HG03378 (cell line): Measurements from ENCODE around the gene PIP5K1A.
A peak's percentile ranks its signal among the peaks of the same experiment; 100 is the strongest.
"Not testable (repeated sequence)": the region's sequence is repeated elsewhere in the genome, so short reads cannot be mapped to it uniquely, and the experiment has no call there.

Source experiments
- ATAC-seq: cut with Tn5 transposase; IDR thresholded peaks from one replicate; pipeline ENCODE4 v1.9.1; 2021; ENCODE audit warnings: mild to moderate bottlenecking, moderate library complexity; ENCODE audit not compliant: unreplicated experiment

PIP5K1A gene

GRCh38 chr1:151246786-151247185 lies 48.4 kb downstream of the PIP5K1A start:
- ATAC-seq, result no peak

GRCh38 chr1:151251656-151252470 lies 53.5 kb downstream of the PIP5K1A start:
- ATAC-seq, result no peak

DNA sequence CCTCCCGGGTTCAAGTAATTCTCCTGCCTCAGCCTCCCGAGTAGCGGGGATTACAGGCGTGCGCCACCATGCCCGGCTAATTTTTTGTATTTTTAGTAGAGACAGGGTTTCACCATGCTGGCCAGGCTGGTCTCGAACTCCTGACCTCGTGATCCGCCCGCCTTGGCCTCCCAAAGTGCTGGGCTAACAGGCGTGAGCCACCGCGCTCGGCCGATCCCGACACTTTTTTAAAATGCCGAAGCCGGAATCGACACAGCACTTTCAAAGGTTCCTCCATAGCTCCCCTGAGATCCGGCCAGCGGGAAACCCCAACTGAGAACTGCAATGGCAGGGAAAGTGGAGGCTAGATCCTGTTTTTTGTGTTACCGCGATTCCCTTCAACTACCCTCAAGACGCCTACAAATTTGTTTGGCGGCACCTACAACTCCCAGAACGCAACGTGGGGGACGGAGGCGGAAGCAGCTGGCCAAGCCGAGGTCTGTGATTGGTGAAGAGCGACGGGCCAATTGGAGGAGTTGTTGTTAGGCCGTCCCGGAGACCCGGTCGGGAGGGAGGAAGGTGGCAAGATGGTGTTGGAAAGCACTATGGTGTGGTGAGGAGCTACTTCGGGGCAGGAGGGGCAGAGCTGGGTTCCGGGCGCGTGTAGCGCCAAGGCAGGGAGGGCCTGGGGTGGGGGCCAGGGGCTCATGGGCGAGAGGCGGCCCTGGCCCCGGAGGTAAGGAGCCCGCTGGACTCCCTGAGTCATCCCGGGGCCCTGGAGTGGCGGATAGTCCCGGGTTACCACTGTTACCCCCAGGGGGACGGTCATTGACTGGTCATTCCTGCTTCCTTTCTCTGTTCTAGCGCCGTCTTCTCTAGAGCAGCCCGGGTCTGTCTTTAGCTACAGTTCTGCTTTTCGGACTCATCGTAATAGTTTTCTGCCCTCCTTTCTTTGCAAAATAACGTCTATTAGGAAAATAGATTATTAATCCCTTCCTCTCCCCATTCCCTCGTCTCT lies 56.2 kb downstream of the PIP5K1A start, which contains the start of gene PSMD4:
TSS of gene PSMD4 (plus strand) at position 518 of the 997 bp plus-strand sequence. CDS start at position 567, 49 bp downstream.
- ATAC-seq, result peak; percentile 82

DNA sequence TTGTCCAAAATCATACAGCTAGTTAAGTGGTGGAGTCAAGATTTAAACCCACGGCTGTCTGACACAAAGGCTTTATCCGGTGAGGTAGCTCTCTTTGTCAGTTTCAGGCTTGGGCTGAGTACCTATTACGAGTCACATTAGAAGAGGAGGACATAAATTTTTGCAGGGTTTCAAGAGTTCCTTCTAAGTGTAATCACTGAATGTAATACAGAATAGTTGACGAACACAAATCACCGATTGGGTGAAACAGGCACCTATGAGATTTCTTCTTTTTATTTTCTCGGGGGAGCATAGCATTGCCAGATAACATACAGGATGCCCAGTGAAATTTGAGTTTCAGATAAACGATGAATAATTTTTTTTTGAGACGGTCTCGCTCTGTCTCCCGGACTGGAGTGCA lies 57.0 kb downstream of the PIP5K1A start:
- no peak for ATAC-seq

GRCh38 chr1:151259351-151259750 lies 61.0 kb downstream of the PIP5K1A start:
- no peak for ATAC-seq

DNA sequence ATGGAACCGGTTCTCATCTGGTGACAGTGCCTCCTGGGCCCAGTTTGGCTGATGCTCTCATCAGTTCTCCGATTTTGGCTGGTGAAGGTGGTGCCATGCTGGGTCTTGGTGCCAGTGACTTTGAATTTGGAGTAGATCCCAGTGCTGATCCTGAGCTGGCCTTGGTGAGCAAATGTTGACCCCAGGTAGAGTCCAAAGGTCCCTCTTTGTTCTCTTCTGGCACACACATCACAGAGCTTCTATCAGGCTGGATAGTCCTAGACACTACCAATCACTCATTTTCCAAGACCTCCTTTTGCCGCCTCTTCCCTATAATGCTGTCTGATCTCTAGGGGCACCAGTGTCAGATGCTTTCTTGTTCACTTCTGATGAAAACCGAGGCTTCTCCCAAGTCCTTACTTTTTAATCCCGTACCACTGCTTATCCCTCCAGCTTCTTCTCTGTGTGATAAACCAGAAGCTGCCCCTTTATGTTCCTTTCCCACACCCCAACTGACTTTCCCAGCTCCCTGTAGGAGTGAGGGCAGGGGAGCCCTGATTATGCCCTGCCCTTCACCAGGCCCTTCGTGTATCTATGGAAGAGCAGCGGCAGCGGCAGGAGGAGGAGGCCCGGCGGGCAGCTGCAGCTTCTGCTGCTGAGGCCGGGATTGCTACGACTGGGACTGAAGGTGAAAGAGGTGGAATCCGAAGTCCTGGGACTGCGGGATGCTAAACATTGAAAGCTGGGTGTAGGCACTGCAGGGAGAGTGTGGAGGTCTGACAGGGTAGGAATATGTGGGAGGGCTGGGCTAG lies 67.3 kb downstream of the PIP5K1A start:
- ATAC-seq, result no peak

GRCh38 chr1:151266315-151266714 lies 68.0 kb downstream of the PIP5K1A start:
- ATAC-seq, result no peak

DNA sequence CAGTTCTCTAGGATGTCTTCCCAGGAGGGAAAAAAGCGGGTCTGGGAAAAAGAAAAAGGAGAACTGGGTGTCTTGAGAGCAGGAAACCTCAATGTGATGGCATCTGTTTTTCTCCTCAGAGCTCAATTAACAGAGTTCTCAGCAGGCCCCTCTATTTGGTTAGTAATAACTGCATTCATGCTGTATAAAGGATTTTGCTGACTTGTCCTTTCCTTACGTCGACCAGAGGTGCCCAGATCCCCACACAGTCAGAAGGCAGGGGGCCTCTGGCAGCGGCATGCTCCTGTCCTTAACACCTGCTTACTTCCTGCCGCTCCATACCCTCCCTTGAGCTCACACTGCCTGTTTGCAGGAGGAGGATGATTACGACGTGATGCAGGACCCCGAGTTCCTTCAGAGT lies 68.5 kb downstream of the PIP5K1A start:
- ATAC-seq, result no peak

DNA sequence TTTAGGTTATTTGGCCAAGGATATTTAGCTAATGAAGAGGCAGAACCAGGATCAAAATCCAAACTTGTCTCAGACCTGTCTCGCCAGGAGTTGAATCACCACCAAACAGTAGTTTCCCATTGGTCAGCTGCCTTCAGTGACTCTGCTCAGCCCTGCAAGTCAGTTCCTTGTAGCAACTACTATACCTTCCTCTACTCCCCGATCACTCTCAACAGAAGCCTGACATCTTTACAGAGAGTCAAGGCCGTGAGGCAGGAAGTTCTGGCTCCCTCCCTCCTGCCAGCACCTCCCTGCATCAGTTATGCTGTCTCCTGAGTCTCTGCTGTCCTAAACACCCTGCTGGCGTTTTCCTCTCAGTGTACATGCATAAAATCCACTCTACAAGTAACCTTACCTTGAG lies 69.4 kb downstream of the PIP5K1A start:
- ATAC-seq, result no peak

DNA sequence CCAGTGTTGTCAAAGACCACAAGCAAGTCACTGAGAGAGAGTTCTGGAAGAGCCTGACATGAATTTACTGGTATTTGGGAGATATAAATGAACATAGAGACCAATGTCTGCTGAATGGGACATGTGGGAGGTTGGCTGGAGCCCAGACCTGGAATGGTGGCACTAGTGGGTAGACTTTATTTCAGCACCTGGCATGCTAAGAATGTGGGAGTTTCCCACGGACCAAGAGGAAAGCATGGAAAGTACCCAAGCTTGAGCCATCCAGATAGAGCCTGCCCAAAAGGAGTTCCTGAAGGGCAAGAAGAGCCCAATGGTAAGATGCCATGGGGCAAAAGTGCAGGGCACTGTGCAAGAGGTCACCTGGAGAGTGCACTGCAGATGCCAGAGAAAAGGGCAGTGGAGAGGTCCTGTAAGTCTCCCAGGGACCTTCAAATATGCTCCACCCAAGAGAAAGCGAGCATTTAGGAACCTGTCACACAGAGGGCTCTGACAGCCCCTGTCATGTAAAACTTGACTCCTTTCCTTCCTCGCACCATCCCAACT lies 75.6 kb downstream of the PIP5K1A start:
- no peak for ATAC-seq

DNA sequence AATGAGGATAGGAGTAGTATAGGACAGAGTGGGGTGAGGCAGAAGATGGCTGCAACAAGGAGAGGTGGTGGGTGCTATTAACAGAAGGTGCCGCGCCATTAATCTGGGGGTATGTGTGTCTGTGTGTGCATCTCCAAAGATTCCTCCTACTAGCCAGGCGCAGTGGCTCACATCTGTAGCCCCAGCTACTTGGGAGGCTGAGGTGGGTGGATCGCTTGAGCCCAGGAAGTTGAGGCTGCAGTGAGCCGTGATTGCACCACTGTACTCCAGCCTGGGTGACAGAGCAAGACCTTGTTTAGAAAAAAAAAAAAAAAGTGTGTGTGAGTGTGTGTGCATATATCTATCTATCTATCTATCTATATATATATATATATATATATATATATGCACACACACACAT lies 77.0 kb downstream of the PIP5K1A start:
- ATAC-seq, result not testable (repeated sequence)

- no peak for ATAC-seq
These were observed 78.9 kb downstream of the PIP5K1A start for GRCh38 chr1:151277249-151277648.

GRCh38 chr1:151281225-151281968 lies 83.0 kb downstream of the PIP5K1A start:
- ATAC-seq, result peak; percentile 40

- ATAC-seq, result peak; percentile 77
These were observed 83.9 kb downstream of the PIP5K1A start, which contains the start of gene ZNF687 for GRCh38 chr1:151281969-151282882. Gene ZNF687, plus strand, starts transcription at chr1:151282299. Its CDS starts 3,993 bp downstream, at chr1:151286292.

DNA sequence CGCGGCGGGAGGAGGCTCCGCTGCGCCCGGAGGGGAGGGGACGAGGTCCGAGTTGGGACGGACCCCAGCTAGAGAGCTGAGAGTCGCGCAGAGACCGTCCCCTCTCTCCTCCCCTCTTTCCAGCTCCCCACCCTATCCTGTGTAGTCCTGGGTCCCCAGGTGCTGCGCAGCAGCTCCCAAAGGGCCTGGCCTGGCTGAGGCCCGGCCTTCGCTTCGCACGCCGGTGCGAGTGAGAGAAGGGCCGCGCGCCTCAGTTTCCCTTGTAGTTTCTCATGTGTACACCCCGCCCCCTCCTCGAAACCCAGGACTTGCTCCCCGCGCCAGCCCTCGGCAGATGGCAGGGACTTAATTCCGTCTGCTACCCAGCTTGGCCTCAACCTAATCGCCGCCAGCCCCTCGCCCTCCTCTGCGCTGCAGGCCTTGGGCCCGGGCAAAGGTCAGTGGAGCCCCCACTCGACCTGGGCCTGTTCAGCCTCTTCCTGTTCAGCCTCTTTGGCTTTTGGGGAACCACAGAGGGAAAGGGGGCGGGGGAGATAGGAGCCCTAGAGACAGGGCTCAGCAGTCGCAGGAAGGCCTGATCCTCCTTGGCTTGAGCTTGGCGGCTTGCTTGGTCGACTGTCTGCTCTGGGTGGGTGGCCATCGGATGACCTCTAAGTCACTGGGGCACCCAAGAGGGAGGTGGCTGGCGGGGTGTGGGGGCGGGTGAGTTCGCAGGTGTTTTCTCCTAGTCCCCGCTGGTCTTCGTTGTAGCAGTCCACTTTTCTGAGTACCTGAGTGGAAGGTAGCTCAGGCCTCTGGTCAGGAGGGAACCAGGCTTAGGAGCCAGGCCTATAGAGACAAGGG lies 84.8 kb downstream of the PIP5K1A start:
- no peak for ATAC-seq

GRCh38 chr1:151284013-151284577 lies 85.7 kb downstream of the PIP5K1A start:
- ATAC-seq, result no peak

- ATAC-seq, result no peak
These were observed 88.4 kb downstream of the PIP5K1A start for GRCh38 chr1:151286619-151287340.
